HG03439 (cell line): ENCODE results near the gene G3BP1.
"Not testable (repeated sequence)": the region's sequence is repeated elsewhere in the genome, so short reads cannot be mapped to it uniquely, and the experiment has no call there.

Experiments
- ATAC-seq: cut with Tn5 transposase; IDR thresholded peaks from one replicate; pipeline ENCODE4 v1.9.1; 2021; ENCODE audit warnings: mild to moderate bottlenecking, moderate library complexity; ENCODE audit not compliant: unreplicated experiment

Gene G3BP1

DNA sequence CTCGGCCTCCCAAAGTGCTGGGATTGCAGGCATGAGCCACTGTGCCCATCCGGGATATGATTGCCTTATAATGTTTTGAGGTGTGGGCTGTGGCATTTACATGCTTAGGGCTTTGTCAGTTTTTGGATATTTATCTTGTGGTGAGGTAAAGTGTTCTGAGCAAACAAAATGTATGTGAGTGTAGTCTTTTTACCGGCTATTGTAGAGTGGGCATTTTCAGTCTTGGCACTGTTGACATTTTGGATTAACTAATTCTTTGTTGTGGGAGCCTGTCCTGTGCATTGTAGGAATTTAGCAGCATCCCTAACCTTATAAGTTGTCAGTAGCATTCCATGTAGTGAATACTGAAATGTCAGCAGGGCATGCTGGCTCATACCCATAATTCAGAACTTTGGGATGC lies 21.6 kb downstream of the G3BP1 start:
- ATAC-seq, result no peak

DNA sequence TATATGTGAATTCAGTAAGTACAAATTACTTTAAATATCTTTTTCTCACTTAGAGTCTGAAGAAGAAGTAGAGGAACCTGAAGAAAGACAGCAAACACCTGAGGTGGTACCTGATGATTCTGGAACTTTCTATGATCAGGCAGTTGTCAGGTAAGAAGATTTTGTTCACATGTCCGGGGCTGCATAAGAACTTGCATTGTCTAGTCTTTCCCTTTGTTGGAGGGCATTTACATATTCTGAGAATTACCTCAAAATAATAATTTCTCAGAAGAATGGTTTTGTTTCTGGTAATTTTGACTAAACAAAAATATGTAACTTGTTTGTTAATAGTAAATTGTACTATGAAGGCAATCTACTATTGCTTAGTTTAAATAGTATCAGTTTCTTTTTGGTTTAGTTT lies 23.7 kb downstream of the G3BP1 start:
- no peak for ATAC-seq

DNA sequence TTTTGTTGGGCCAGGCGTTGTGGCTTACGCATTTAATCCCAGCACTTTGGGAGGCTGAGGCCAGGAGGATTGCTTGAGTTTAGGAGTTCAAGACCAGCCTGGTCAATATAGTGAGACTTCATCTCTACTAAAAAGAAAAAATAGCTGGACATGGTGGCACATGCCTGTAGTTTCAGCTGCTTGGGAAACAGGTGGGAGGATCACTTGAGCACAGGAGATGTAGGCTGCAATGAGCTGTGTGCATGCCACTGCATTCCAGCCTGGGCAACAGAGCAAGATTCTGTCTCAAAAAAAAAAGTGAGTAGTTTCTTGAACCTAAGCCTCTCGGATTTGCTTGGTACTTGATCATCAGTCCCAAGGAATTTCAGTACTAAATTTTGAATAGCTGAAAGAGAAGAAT lies 26.9 kb downstream of the G3BP1 start:
- ATAC-seq, result no peak

DNA sequence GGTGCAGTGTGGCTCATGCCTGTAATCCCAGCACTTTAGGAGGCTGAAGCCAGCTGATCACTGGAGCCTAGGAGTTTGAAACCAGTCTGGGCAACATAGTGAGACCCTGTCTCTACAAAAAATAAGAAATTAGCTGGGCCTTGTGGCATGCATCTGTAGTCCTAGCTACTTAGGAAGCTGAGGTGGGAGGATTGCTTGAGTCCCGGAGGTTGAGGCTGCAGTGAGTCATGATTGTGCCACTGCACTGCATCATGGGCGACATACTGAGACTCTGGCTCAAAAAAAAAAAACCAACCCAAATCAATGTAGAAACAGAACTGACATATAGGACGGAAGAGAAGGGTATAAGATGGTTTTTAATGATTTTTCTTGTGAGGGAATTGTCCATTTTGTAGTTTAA lies 27.7 kb downstream of the G3BP1 start:
- no peak for ATAC-seq

DNA sequence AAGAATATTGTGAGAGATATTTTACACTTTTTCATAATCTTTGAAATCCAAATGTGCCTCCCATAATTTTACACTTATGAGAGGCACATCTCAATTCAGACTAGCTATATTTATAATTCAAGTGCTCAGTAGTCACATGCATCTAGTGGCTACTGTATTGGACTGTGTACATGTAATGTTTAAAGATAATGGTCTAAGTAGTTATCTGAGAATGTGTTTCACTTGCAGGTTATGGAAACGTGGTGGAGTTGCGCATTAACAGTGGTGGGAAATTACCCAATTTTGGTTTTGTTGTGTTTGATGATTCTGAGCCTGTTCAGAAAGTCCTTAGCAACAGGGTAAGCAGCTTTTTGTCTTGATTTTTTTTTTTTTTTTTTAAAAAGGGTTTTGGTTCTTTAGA lies 28.8 kb downstream of the G3BP1 start:
- no peak for ATAC-seq

DNA sequence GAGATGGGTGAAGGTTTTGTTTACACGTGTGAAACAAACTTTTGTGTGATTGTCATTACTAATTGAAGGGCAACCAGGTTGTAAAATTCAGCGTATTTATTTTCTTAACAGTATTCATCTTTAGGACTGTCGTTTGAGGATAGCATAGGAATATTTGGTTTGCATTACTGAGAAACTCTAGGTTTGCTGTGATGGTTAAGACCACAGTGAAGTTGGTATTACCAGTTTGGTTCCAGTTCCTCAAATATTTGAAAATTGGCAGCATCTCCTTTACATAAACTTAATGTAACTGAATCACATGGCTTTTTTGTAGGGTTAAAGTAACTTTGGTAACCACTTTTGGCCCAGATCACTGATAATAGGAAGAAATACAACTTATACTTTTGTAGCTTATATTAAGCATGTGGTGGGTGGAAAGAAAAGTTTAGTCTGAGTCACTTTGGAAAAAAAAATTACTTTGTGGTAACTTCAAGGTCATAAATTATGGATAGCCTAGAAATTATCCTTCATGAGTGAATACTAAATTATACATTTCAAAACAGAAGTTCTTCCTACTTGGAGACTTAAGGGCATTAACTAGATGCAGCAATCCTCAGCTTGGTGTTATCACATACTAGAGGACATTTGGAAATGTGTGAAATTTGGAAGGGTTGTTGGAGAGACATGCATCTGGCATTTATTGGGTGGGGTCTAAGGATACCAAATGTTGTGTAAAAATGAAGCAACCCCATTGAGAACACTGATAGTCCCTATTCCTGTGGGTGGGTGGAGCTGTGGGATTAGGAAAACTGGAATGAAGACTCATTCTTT lies 33.9 kb downstream of the G3BP1 start:
- ATAC-seq, result no peak

DNA sequence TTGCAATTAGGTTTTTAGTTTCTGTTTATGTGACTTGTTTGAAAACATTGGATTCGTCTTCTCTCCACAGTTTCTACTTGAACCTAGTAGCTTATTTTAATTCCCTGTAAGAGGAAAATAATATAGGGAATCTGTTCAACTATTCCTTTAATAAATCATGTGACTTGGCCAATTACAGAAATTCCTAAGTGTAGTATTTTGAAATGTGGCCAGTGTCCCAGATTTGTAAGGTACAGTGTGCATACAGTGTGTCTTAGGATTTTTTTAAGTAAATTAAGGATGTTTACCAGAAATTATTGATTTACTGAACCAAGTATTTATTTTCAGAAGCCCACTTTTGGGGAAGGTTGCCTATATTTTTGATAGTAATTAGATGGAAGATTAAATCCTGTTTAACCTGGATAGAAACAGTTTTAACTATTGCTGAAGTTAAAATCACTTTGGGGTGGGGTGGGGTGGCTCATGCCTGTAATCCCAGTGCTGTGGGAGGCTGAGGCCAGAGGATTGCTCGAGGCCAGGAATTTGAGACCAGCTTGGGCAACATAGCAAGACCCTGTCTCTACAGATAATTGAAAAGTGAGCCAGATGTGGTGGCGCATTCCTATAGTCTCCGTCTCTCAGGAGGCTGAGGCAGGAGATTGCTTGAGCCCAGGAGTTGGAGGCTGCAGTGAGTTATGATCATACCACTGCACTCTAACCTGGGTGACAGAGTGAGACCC lies 36.9 kb downstream of the G3BP1 start:
- no peak for ATAC-seq

DNA sequence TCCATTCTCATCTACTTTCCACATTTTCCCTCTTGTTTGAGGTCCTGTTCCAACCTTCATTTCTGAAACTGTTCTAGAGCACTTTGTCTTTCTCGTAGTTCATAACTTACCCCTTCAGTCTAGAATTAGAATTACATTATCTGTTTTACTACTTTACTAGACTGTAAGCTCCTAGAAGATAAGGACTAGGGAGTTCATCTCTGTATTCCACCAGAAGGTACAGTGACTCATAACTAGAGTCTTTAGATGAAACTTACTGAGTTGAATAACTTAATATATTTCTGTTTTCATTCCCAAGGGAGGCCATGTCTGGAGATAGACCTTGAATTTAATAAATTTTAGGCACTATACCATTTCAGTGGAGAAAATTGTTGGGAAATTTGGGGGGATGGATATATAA lies 38.7 kb downstream of the G3BP1 start:
- ATAC-seq, result no peak

DNA sequence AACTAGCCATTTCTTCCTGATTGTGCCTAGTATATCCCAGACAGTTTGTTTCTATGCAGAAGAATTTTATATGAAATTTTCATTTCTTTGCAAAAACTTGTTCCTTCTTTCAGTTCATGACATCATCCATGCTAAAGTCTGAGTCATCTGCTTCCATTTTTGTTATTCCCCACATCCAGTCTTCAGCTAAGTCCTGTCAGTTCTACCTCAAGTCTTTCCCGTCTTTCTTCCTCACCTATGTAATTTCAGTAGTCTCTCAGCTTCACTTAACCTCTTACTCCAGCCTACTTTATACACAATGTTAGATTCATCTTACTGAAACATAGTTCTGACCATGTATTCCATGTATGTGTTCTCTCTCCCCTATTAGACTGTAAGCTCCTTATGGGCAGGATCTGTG lies 39.1 kb downstream of the G3BP1 start:
- ATAC-seq, result no peak

DNA sequence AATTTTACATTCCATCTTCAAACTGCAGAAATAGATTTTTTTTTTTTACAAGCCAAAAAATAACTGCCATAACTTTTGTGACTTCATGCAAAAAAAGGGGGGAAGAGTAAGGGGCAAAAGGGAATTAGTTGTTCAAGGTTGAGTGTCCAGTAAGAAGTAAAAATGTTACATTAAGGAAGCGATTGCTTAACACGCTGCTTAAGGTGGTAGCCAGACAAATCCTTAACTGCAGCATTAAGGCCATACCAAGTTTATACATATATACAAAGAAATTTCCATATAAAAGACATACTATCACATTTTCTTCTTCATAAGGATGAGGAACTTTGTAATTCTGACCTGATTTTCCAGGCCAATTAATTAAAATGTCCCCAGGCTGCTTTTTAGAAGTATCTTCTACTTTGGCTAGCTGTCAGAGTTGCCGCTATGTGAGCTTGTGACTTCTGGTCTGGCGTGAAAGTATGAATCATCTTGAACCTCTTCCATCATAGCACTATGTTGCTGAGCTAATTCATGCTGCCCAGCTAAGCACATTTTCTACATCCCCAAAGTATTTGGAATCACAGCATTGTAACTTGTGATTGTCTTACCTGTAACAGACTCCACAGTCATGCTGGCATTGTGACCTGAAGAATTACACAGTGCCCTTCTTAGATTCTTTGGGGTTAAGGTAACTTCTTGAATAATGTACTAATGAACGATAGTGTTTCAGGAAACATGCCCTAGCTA lies 40.0 kb downstream of the G3BP1 start:
- ATAC-seq, result no peak

DNA sequence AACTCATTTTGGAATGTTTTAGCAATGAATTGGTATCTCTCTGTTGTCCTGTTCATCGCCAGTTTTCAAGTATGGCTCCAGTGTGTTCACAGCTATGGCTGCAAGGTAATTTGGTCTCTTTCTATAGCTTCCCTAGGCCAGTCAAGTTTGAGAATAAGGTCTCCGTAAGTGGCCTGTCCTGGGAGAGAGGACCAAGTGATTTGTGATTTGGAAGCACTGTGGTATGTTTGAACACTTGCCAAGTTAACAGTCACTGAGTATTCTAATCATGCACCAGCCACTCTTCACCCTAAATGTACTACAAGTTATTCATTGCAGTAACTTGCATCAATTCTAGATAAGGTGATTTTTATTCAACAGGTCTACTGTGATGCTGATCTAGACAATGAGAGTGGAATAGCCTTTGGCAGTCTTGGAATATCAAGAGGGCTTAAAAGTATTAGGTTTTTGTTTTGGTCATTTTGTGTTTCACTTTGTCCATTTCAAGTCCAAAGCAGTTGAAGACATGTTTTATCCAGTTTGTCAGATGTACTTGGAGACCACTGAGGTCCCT lies 41.1 kb downstream of the G3BP1 start:
- ATAC-seq, result no peak

DNA sequence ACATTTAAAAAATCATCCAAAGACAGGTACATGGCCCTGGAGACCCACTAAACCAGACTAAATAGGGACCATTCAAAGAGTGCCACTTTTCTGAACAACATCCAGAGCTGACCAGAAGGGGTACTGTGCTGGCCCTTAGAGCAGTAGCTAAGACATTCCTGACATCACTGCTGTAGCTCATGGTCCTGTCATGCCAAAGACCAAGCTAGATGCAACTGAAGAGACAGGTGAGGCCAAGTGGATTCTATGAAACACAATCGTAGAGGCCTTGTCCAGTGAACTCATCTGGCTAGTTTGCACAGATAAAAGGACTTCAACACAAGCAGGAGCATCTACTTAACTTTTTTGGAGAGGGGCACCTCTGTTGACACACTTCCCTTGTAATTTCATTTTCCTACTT lies 43.3 kb downstream of the G3BP1 start:
- no peak for ATAC-seq

DNA sequence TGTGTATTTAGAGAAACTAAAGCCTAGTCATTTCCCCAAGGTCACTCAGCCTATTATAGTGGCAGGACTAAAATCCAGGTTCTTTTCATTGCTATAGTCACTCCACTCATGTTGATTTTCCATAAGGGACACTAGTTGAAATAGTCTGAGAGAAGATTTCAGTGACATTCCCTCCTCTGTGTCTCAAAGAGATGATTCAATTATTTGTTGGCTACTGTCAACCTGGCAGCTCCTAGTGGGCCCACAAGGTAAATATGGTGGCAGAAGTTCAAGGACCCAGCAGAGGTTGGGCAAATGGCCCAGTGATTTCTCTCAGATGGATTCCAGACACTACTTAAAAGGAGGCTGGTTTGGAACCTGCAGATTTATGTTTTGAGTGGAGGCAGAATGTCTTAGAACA lies 48.1 kb downstream of the G3BP1 start:
- no peak for ATAC-seq

DNA sequence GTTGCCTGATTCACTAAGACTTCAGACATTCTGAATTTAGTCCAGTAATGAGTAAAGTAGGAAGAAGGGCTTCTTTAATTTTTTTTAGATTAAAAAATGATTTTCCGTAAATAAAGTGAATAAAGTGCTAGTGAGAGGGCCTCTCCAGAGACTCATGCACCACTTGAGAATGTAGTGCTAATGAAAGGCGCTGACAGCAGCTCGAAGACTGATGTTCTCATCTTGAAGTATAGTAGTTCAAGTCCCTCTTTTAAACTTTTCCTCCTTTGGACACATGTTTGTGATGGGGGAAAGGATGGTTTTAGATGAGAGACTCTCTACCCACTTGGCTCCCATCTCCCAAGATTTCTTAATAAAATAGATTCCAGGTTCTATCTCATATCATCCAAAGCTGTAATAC lies 48.5 kb downstream of the G3BP1 start:
- ATAC-seq, result no peak

DNA sequence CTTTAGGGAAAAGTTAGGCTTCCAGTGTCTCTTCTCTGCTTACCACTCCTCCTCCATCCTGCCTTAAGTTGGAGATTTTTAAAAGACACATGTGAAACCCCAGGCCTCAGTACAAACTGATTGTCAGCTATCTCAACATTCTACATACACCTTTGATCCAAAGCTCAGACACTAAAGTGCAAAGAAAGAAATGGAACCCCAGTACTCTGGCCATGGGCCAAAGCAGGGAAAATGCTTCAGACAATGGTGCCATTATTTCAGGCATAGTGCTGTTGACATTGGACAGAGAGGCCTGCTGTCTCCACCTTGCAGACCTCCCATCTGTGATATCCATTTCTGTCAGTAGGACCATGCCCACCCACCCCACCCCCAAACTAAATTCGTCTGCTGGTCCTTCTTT lies 49.1 kb downstream of the G3BP1 start:
- ATAC-seq, result no peak

DNA sequence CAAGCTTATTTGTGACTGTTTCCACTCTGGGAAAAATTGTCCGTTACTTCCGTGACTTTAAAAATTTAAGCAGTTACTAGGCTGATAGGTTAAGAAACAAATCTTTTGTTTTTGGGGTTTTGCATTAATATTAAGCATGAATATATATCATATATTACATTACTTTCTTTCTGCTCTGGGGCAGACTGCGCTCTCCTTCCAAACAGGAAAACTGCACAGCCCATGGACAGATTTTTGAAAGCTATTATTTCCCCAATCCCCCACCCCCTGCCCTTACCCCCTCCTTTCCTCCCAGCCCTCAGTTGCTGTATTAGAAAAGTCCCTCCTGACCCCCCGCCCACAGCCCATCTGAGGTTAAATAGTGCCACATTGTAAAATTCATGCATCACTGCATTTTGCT lies 50.4 kb downstream of the G3BP1 start:
- ATAC-seq, result no peak

DNA sequence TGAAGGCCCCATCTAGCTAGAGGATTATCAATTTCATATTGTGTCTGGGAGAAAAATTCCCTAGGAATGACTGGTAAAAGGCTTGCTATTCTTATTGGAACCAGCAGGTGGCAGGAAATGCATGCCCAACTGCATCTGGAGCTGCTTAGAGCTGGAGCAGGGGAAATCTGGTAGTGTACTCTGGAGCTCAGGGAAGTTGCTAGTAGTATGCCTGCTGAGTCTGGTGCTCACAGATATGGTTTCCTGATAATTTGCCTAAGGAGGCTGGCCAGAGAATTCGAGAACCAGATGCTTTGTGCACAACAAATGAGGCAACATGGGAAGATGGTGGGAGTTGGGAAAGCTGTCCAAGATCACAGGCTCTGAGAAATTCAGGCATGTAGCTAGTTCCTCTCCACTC lies 53.7 kb downstream of the G3BP1 start:
- ATAC-seq, result no peak

DNA sequence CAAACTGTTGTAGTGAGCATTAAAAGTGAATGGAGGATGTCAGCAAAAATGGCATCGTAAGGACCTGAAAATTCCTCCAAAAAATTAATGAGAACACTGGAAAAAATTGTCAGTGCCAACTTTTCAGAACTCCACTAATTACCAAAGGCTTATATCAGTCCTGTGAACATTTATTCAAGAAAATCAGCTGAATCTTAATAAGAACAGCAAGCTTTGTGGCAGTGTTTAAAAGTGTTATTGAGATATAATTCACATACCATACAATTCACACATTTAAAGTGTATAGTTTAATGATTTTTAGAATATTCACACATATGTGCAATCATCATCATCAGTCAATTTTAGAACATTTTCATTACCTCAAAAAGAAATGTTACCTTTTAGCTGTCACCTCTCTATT lies 57.6 kb downstream of the G3BP1 start:
- no peak for ATAC-seq

DNA sequence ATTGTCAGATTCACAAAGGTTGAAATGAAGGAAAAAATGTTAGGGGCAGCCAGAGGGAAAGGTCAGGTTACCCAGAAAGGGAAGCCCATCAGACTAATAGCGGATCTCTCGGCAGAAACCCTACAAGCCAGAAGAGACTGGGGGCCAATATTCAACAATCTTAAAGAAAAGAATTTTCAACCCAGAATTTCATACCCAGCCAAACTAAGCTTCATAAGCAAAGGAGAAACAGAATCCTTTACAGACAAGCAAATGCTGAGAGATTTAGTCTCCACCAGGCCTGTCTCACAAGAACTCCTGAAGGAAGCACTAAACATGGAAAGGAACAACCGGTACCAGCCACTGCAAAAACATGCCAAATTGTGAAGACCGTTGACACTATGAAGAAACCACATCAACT lies 61.1 kb downstream of the G3BP1 start:
- not testable (repeated sequence) for ATAC-seq

DNA sequence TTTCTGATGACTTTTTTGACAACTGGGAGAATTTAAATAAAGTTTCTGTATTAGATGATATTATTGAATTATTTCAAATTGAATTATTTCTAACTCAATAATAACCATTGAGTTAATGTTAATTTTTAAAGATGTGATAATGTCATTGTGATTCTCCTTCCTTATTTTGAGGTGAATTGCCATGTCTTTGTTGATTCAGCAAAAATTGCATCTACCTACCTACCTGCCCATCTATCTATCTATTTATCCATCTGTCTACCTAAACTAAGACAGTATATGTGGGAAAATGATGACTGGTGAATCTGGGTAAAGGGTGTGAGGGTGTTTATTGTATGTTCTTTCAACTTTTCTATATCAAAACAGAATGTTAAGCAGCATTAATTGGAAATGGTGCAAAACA lies 75.0 kb downstream of the G3BP1 start:
- no peak for ATAC-seq

DNA sequence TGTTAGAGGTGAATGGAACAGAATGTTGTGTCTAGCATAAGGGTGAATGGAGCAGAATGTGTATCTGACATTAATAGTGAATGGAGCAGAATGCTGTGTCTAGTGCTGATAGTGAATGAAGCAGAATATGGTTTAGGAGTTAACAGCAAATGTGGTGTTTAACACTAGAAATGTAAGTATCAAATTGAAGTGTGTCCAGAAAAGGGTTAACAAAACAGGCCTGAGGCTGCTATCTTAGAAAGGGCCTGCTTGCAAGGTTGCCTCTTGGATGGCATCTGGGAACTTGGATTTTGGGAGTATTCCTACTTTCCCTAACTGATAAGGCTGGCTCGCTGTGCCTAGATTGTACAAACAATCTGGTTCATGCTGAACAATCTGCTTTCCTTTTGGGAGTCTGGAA lies 76.1 kb downstream of the G3BP1 start:
- ATAC-seq, result no peak

DNA sequence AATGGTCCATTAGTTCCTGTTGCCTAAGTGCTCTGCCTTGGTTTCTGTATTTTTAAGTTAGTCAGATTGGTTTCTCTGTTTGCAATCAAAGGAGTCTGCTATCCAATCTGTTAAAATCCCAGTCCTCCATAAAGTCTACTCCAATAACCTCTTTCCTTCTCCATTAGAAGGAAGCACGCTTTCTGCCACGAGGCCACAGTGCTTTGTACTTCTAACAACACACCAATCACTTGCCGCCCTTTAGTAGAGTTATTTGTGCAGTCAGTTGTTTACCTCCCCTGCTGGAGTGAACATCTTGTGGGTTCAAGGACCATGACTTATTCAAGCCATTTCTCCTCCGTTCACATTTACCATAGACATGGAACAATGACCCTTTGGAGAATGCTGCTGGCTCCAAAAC lies 83.9 kb downstream of the G3BP1 start:
- ATAC-seq, result no peak
